ENCODE measurements around the gene PI3. TPM values are rescaled to one million over a fixed set of nuclear protein-coding genes. Genes with fewer than 3 reads are reported as not detected.

Gene PI3
- total RNA-seq, 3 donors from 2014 or later = 0.88 to 5.9 TPM; not detected in 1

- no peaks in the 10 kb centered on the region for H3K27me3 ChIP-seq
- no peak for TF ChIP-seq POLR2A (IDR thresholded peaks at IDR 0.05)
- TF ChIP-seq CTCF (IDR thresholded peaks at IDR 0.05) = no peak
- TF ChIP-seq POLR2AphosphoS5 (IDR thresholded peaks at IDR 0.05) = no peak
- no peaks in the 10 kb centered on the region for H3K4me1 ChIP-seq
- no peak overlapping the region for H3K27ac ChIP-seq
- H3K9me3 ChIP-seq = no peaks in the 10 kb centered on the region
- H3K4me3 ChIP-seq = no peak overlapping the region
- no peak for DNase-seq (ENCODE audit: low spot score in 2 of 2)
- no peaks in the 10 kb centered on the region for H3K36me3 ChIP-seq
- intact Hi-C loops (cut with DNase I; ENCODE audit: low total_unique reads) = no loop called here
Measured at GRCh38 chr20:45193331-45193730, 18.6 kb downstream of the PI3 start.

GRCh38 chr20:45206725-45207124 is 32.0 kb downstream of the PI3 start, which contains the start of gene SEMG1:
Gene SEMG1, plus strand, starts transcription at chr20:45207033. Its CDS starts 21 bp downstream, at chr20:45207054.
- intact Hi-C loops (cut with DNase I; ENCODE audit: low total_unique reads) = no loop called here
- Histone ChIP-seq H3K9me3 (peaks cover 0 to 6% of the 10 kb centered on the region in 2 donors), H3K4me3 (no peak within 1 kb of the TSS), H3K36me3 (no peaks in the 10 kb centered on the region), H3K4me1 (no peaks in the 10 kb centered on the region), H3K27ac (no peak within 1 kb of the TSS), H3K27me3 (no peaks in the 10 kb centered on the region)
- TF ChIP-seq POLR2A (IDR thresholded peaks at IDR 0.05) = no peak
- DNase-seq (ENCODE audit: low spot score in 2 of 2) = no peak

GRCh38 chr20:45209924-45210323 is 35.2 kb downstream of the PI3 start:
- H3K27ac ChIP-seq = no peak overlapping the region
- H3K4me3 ChIP-seq = no peak overlapping the region
- H3K9me3 ChIP-seq = no peaks in the 10 kb centered on the region
- intact Hi-C loops (cut with DNase I; ENCODE audit: low total_unique reads) = no loop called here
- TF ChIP-seq CTCF (IDR thresholded peaks at IDR 0.05) (no peak), POLR2A (IDR thresholded peaks at IDR 0.05) (no peak), POLR2AphosphoS5 (IDR thresholded peaks at IDR 0.05) (no peak)
- no peaks in the 10 kb centered on the region for H3K36me3 ChIP-seq
- no peaks in the 10 kb centered on the region for H3K4me1 ChIP-seq
- H3K27me3 ChIP-seq = no peaks in the 10 kb centered on the region
- no peak for DNase-seq (ENCODE audit: low spot score in 2 of 2)

- Histone ChIP-seq H3K4me1 (no peaks in the 10 kb centered on the region), H3K36me3 (no peaks in the 10 kb centered on the region), H3K9me3 (no peaks in the 10 kb centered on the region), H3K27ac (no peak overlapping the region), H3K4me3 (no peak overlapping the region), H3K27me3 (no peaks in the 10 kb centered on the region)
- no peak for TF ChIP-seq POLR2AphosphoS5 (IDR thresholded peaks at IDR 0.05)
- TF ChIP-seq POLR2A (IDR thresholded peaks at IDR 0.05) = no peak
- no peak for TF ChIP-seq CTCF (IDR thresholded peaks at IDR 0.05)
- DNase-seq (ENCODE audit: low spot score in 2 of 2) = no peak
- intact Hi-C loops (cut with DNase I; ENCODE audit: low total_unique reads) = no loop called here
Measured at GRCh38 chr20:45211569-45212474, 37.1 kb downstream of the PI3 start.

GRCh38 chr20:45212836-45213235 is 38.1 kb downstream of the PI3 start:
- Histone ChIP-seq H3K27ac (no peak overlapping the region), H3K4me3 (no peak overlapping the region), H3K4me1 (no peaks in the 10 kb centered on the region), H3K27me3 (no peaks in the 10 kb centered on the region), H3K36me3 (no peaks in the 10 kb centered on the region), H3K9me3 (no peaks in the 10 kb centered on the region)
- TF ChIP-seq CTCF (IDR thresholded peaks at IDR 0.05) (no peak), POLR2AphosphoS5 (IDR thresholded peaks at IDR 0.05) (no peak), POLR2A (IDR thresholded peaks at IDR 0.05) (no peak)
- intact Hi-C loops (cut with DNase I; ENCODE audit: low total_unique reads) = no loop called here
- DNase-seq (ENCODE audit: low spot score in 2 of 2) = no peak

Measured in breast epithelium (tissue), 4 donors.